Panc1 (cell line): Measurements from ENCODE around the gene SPOUT1. TPM values are rescaled to one million over a fixed set of nuclear protein-coding genes. Genes with fewer than 3 reads are reported as not detected.

Source experiments
- ATAC-seq: fragments of 200-7000 bp; cut with Tn5 transposase; 2 replicates; pipeline ENCODE4 v1.9.1; 2020; ENCODE audit warnings: mild to moderate bottlenecking, moderate library complexity
- BruUV-seq: library from RNA; stranded (reverse); fragments of 400-500 nt; replicated peaks from 2 replicates; lab custom pipeline; 2021; lab: Mats Ljungman, UMichigan
- CTCF ChIA-PET: fragments of 300-600 bp; sonication (Branson Sonifier 250); formaldehyde crosslinking; loops from one replicate; lab custom pipeline; 2022; ENCODE audit warnings: antibody characterized with exemption; lab: Charles Lee
- POLR2A ChIA-PET: fragments of 300-600 bp; sonication (Branson Sonifier 250); formaldehyde crosslinking; loops from one replicate; lab custom pipeline; 2022; ENCODE audit warnings: antibody characterized with exemption; lab: Charles Lee
- DNase-seq: peaks from one replicate; pipeline ENCODE4 v3.0.0-alpha.2; 2010; ENCODE audit warnings: low read depth, low spot score
- H3K27ac ChIP-seq: 2 replicates; pipeline ENCODE4 v1.5.1; 2011; ENCODE audit warnings: mild to moderate bottlenecking, low read length, inconsistent platforms
- H3K27me3 ChIP-seq: fragments of 200-500 bp; sonication (Bioruptor generic); 2 replicates; pipeline ENCODE4 v1.6.0; 2014; ENCODE audit warnings: low read length, inconsistent platforms; ENCODE audit not compliant: control insufficient read depth, insufficient read depth
- H3K36me3 ChIP-seq: fragments of 200-500 bp; sonication (Bioruptor generic); 2 replicates; pipeline ENCODE4 v1.5.1; 2014; ENCODE audit warnings: inconsistent platforms, mild to moderate bottlenecking, low read length, moderate library complexity; ENCODE audit not compliant: control insufficient read depth, insufficient read depth
- H3K4me1 ChIP-seq: 2 replicates; pipeline ENCODE4 v1.5.1; 2011; ENCODE audit warnings: inconsistent platforms, mild to moderate bottlenecking, low read length, moderate library complexity; ENCODE audit not compliant: control insufficient read depth, insufficient read depth
- H3K4me3 ChIP-seq, 2 experiments: 2 replicates each; pipeline ENCODE4 v1.5.1; 2011 to 2012; ENCODE audit warnings: low read depth in 2 of 2, low read length in 2 of 2, mild to moderate bottlenecking in 2 of 2, inconsistent platforms in 1 of 2, moderate library complexity in 1 of 2
- H3K9me3 ChIP-seq: fragments of 200-500 bp; sonication (Bioruptor generic); 2 replicates; pipeline ENCODE4 v1.5.1; 2014; ENCODE audit warnings: low read depth, mild to moderate bottlenecking, inconsistent platforms, low read length, moderate library complexity; ENCODE audit not compliant: control insufficient read depth, insufficient read depth
- CTCF ChIP-seq: fragments of 450-650 bp; IDR thresholded peaks from 2 replicates; pipeline ENCODE4 v1.5.1; 2017; ENCODE audit warnings: mild to moderate bottlenecking
- POLR2AphosphoS5 ChIP-seq: IDR thresholded peaks from 2 replicates; pipeline ENCODE4 v1.6.1; 2012; ENCODE audit warnings: mild to moderate bottlenecking, low read depth, low read length, moderate library complexity
- REST ChIP-seq, 2 experiments: IDR thresholded peaks; 2 replicates each; pipeline ENCODE4 v1.6.1; 2011 to 2012; ENCODE audit warnings: low read depth in 2 of 2, control low read depth in 1 of 2, low read length in 1 of 2, mild to moderate bottlenecking in 1 of 2, moderate library complexity in 1 of 2; ENCODE audit not compliant: insufficient read depth in 1 of 2
- SIN3A ChIP-seq: IDR thresholded peaks from 2 replicates; pipeline ENCODE4 v1.6.1; 2012; ENCODE audit warnings: low read depth, mild to moderate bottlenecking, low read length, moderate library complexity, borderline replicate concordance; ENCODE audit not compliant: insufficient read depth
- TCF7L2 ChIP-seq: IDR thresholded peaks from 2 replicates; pipeline ENCODE4 v1.6.1; 2011; ENCODE audit warnings: mild to moderate bottlenecking, low read depth, low read length, inconsistent platforms
- in situ Hi-C: cut with HindIII; loops from 2 replicates; pipeline ENCODE4 v1.10.0; 2016; ENCODE audit warnings: low sequenced_read_pairs, low pct_unique_long_range_greater_than_20kb
- intact Hi-C: fragments of 100-400 bp; cut with micrococcal nuclease; formaldehyde crosslinking; loops from one replicate; pipeline ENCODE4 v1.10.0; 2022; ENCODE audit not compliant: unreplicated experiment
- total RNA-seq: library from RNA; stranded (reverse); gene quantifications from one replicate; pipeline ENCODE4 v1.2.1, GENCODE V29; 2021; ENCODE audit not compliant: unreplicated experiment

The SPOUT1 gene
- total RNA-seq, 1 experiment from 2014 or later, result 38.4 TPM

- TF ChIP-seq REST (IDR thresholded peaks at IDR 0.05; ENCODE audit: insufficient read depth in 1 of 2, low read depth in 2 of 2, low read length in 1 of 2) (no peak), POLR2AphosphoS5 (no peak), SIN3A (no peak), CTCF (no peak), TCF7L2 (no peak)
- DNase-seq (no peak), ATAC-seq (no peak)
- ChIA-PET POLR2A (no interaction called here), CTCF (interaction anchor here (0.8 kb wide), 1 partner anchor 971 kb away, joined by 3 read pairs; no protein-coding TSS in a partner anchor)
- in situ Hi-C loops, result no loop called here
- Histone ChIP-seq H3K27ac (no peak overlapping the region), H3K36me3 (no peaks in the 10 kb centered on the region; the same call in 1 of the 2 replicates), H3K4me1 (peaks cover 4% of the 10 kb centered on the region; the same call in 1 of the 2 replicates), H3K27me3 (no peaks in the 10 kb centered on the region), H3K4me3 (no peak overlapping the region), H3K9me3 (no peaks in the 10 kb centered on the region)
- BruUV-seq, result no TSS peak
- intact Hi-C loops, result no loop called here
Observed at GRCh38 chr9:128824911-128825310, 4.7 kb downstream of the SPOUT1 start.

- DNase-seq (no peak), ATAC-seq (no peak)
- intact Hi-C loops, result no loop called here
- in situ Hi-C loops, result no loop called here
- H3K9me3 ChIP-seq, result no peaks in the 10 kb centered on the region
- CTCF ChIA-PET, result no interaction called here
- TF ChIP-seq SIN3A (no peak), POLR2AphosphoS5 (no peak), CTCF (no peak), TCF7L2 (no peak), REST (IDR thresholded peaks at IDR 0.05; ENCODE audit: insufficient read depth in 1 of 2, low read depth in 2 of 2, low read length in 1 of 2) (no peak)
- POLR2A ChIA-PET, result interaction anchor here (0.6 kb wide), 2 partner anchors 106 to 144 kb away, joined by 3 to 11 read pairs; no protein-coding TSS in a partner anchor
- H3K27ac ChIP-seq, result no peak overlapping the region
- no peaks in the 10 kb centered on the region; the same call in 1 of the 2 replicates for H3K36me3 ChIP-seq
- H3K4me1 ChIP-seq, result peaks cover 7% of the 10 kb centered on the region; the same call in 1 of the 2 replicates
- no peaks in the 10 kb centered on the region for H3K27me3 ChIP-seq
- H3K4me3 ChIP-seq, result no peak overlapping the region
- no TSS peak for BruUV-seq
Observed at GRCh38 chr9:128823903-128824406, 5.6 kb downstream of the SPOUT1 start.
